ENCODE measurements around the gene GPHA2. TPM values are rescaled to one million over a fixed set of nuclear protein-coding genes. Genes with fewer than 3 reads are reported as not detected.

The GPHA2 gene
- total and polyA plus RNA-seq, 10 of the 15 experiments (the other 5 are each of a cell fraction or from before 2014, with no cell fraction given), result not detected

DNA sequence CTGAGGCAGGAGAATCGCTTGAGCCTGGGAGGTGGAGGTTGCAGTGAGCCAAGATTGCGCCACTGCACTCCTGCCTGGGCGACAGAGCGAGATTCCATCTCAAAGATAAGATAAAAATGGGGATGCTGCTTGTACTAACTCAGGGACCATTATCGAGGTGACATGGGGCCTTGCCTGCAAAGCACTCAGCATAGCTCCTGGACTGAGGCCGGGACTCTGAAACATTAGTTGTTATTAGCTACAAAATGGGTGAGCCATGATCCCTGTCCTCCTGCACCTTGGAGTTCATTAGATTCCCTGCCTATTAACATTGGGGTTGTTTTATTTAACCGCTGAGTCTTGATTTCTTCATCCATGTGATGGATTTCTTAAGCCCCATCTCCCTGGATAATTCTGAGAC, 6.1 kb downstream of the GPHA2 start:
- Histone ChIP-seq H2AFZ (ENCODE audit: control insufficient read depth, low read depth, low read length) (no peak overlapping the region), H4K20me1 (ENCODE audit: control insufficient read depth, insufficient read depth) (no peaks in the 10 kb centered on the region), H3K36me3 (ENCODE audit: control insufficient read depth in 2 of 2, insufficient read depth in 2 of 2, low read length in 1 of 2) (no peaks in the 10 kb centered on the region; a peak in 1 of 4 replicates), H3K27me3 (replicated peaks in 1 of 2; ENCODE audit: control insufficient read depth in 2 of 2, insufficient read depth in 2 of 2, low read length in 1 of 2) (no peaks in the 10 kb centered on the region), H3K4me2 (ENCODE audit: control insufficient read depth, insufficient read depth) (no peak overlapping the region), H3K9ac (ENCODE audit: control insufficient read depth, insufficient read depth, low read length) (no peak overlapping the region), H3K4me3 (no peak overlapping the region), H3K79me2 (ENCODE audit: control insufficient read depth, insufficient read depth, low read length) (no peaks in the 10 kb centered on the region), H3K4me1 (ENCODE audit: control insufficient read depth, insufficient read depth, low read length) (no peaks in the 10 kb centered on the region; the same call in 1 of the 2 replicates), H3K27ac (ENCODE audit: control insufficient read depth, insufficient read depth) (no peak overlapping the region), H3K9me3 (replicated peaks; ENCODE audit: control insufficient read depth, insufficient read depth, low read length) (no peaks in the 10 kb centered on the region)
- DNase-seq (ENCODE audit: low read depth, low spot score) (no peak), ATAC-seq (no peak), FAIRE-seq (no peak)
- no peak for TF ChIP-seq RAD21 (IDR thresholded peaks at IDR 0.05; ENCODE audit: insufficient read depth, low read depth, low read length)
- no peak for TF ChIP-seq EED (IDR thresholded peaks at IDR 0.05; ENCODE audit: low read depth)
- TF ChIP-seq ZNF24 (IDR thresholded peaks at IDR 0.05), result no peak
- TF ChIP-seq, protein P1, sequence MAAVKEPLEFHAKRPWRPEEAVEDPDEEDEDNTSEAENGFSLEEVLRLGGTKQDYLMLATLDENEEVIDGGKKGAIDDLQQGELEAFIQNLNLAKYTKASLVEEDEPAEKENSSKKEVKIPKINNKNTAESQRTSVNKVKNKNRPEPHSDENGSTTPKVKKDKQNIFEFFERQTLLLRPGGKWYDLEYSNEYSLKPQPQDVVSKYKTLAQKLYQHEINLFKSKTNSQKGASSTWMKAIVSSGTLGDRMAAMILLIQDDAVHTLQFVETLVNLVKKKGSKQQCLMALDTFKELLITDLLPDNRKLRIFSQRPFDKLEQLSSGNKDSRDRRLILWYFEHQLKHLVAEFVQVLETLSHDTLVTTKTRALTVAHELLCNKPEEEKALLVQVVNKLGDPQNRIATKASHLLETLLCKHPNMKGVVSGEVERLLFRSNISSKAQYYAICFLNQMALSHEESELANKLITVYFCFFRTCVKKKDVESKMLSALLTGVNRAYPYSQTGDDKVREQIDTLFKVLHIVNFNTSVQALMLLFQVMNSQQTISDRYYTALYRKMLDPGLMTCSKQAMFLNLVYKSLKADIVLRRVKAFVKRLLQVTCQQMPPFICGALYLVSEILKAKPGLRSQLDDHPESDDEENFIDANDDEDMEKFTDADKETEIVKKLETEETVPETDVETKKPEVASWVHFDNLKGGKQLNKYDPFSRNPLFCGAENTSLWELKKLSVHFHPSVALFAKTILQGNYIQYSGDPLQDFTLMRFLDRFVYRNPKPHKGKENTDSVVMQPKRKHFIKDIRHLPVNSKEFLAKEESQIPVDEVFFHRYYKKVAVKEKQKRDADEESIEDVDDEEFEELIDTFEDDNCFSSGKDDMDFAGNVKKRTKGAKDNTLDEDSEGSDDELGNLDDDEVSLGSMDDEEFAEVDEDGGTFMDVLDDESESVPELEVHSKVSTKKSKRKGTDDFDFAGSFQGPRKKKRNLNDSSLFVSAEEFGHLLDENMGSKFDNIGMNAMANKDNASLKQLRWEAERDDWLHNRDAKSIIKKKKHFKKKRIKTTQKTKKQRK (IDR thresholded peaks at IDR 0.05; ENCODE audit: low read depth, low read length), result no peak
- no peak for TF ChIP-seq SREBF1 (IDR thresholded peaks at IDR 0.05; ENCODE audit: low read length)
- TF ChIP-seq RBBP5 (conservative IDR thresholded peaks at IDR 0.05), result no peak
- TF ChIP-seq, protein P2, sequence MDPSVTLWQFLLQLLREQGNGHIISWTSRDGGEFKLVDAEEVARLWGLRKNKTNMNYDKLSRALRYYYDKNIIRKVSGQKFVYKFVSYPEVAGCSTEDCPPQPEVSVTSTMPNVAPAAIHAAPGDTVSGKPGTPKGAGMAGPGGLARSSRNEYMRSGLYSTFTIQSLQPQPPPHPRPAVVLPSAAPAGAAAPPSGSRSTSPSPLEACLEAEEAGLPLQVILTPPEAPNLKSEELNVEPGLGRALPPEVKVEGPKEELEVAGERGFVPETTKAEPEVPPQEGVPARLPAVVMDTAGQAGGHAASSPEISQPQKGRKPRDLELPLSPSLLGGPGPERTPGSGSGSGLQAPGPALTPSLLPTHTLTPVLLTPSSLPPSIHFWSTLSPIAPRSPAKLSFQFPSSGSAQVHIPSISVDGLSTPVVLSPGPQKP (IDR thresholded peaks at IDR 0.05; ENCODE audit: low read depth, low read length), result no peak
- no peak for TF ChIP-seq EP300 (IDR thresholded peaks at IDR 0.05; ENCODE audit: borderline replicate concordance in 1 of 2, control insufficient read depth in 1 of 2, low read depth in 2 of 2, low read length in 2 of 2)
- CTCF ChIA-PET, result interaction anchor here (1.0 kb wide), 1 partner anchor 14 kb away, joined by 3 read pairs; no protein-coding TSS in a partner anchor
- POLR2A ChIA-PET, result no interaction called here
- in situ Hi-C loops (cut with MboI) (no loop called here), intact Hi-C loops (cut with micrococcal nuclease; ENCODE audit: unreplicated experiment) (no loop called here)
- no TSS peak for BruUV-seq (replicated peaks)
- SMC1A ChIA-PET (ENCODE audit: uncharacterized antibody, unreplicated experiment), result interaction anchor here (0.7 to 0.8 kb wide), 2 partner anchors 38 to 365 kb away, joined by 3 read pairs; no protein-coding TSS in a partner anchor
- RAD21 ChIA-PET (ENCODE audit: unreplicated experiment), result no interaction called here
- 93% methylated on average over 7 of the region's 7 CpGs for WGBS (ENCODE audit: insufficient coverage, insufficient replicate concordance, low lambda C conversion rate, missing lambda C conversion rate)

Measured in GM12878 (cell line).